GM21717 (cell line): ENCODE data around the gene AIPL1.
"Not testable (repeated sequence)": the region's sequence is repeated elsewhere in the genome, so short reads cannot be mapped to it uniquely, and the experiment has no call there.

Experiments used
- ATAC-seq: cut with Tn5 transposase; IDR thresholded peaks from one replicate; pipeline ENCODE4 v1.9.1; 2021; ENCODE audit warnings: mild to moderate bottlenecking, moderate library complexity; ENCODE audit not compliant: unreplicated experiment

The AIPL1 gene

GRCh38 chr17:6435051-6435450 lies at the start of gene AIPL1:
TSS of gene AIPL1 (minus strand) at chr17:6435121. CDS start at chr17:6435104, 17 bp downstream.
- ATAC-seq, result no peak

GRCh38 chr17:6483507-6483906 lies 48.6 kb upstream of the AIPL1 start:
- no peak for ATAC-seq

GRCh38 chr17:6482796-6483195 lies 47.9 kb upstream of the AIPL1 start:
- not testable (repeated sequence) for ATAC-seq

- ATAC-seq, result no peak
Observed at GRCh38 chr17:6482105-6482455, 47.2 kb upstream of the AIPL1 start.

- no peak for ATAC-seq
Observed at GRCh38 chr17:6480303-6480675, 45.4 kb upstream of the AIPL1 start.

- ATAC-seq, result no peak
Observed at GRCh38 chr17:6479622-6480302, 44.8 kb upstream of the AIPL1 start.

- no peak for ATAC-seq
Observed at GRCh38 chr17:6478486-6478885, 43.6 kb upstream of the AIPL1 start.

GRCh38 chr17:6477831-6478383 lies 43.0 kb upstream of the AIPL1 start:
- ATAC-seq, result no peak

GRCh38 chr17:6476810-6477179 lies 41.9 kb upstream of the AIPL1 start:
- ATAC-seq, result no peak

- ATAC-seq, result no peak
Observed at GRCh38 chr17:6476076-6476809, 41.3 kb upstream of the AIPL1 start.

- ATAC-seq, result no peak
Observed at GRCh38 chr17:6475411-6475810, 40.5 kb upstream of the AIPL1 start.

GRCh38 chr17:6474906-6475305 lies 40.0 kb upstream of the AIPL1 start:
- ATAC-seq, result no peak

GRCh38 chr17:6474376-6474775 lies 39.5 kb upstream of the AIPL1 start:
- no peak for ATAC-seq

GRCh38 chr17:6473128-6473767 lies 38.3 kb upstream of the AIPL1 start:
- no peak for ATAC-seq

GRCh38 chr17:6472517-6472916 lies 37.6 kb upstream of the AIPL1 start:
- ATAC-seq, result no peak

- ATAC-seq, result no peak
Observed at GRCh38 chr17:6471531-6472465, 36.9 kb upstream of the AIPL1 start.

GRCh38 chr17:6470751-6471521 lies 36.0 kb upstream of the AIPL1 start:
- no peak for ATAC-seq

- ATAC-seq, result no peak
Observed at GRCh38 chr17:6470146-6470718, 35.3 kb upstream of the AIPL1 start.

GRCh38 chr17:6468051-6468790 lies 33.3 kb upstream of the AIPL1 start:
- no peak for ATAC-seq
